H9 (cell line): ENCODE data around the gene NKIRAS1. TPM values are rescaled to one million over a fixed set of nuclear protein-coding genes. Genes with fewer than 3 reads are reported as not detected.

Experiments
- DNase-seq: peaks from one replicate; pipeline ENCODE4 v3.0.0-alpha.2; 2017
- H2AFZ ChIP-seq: one replicate; pipeline ENCODE4 v1.6.1; 2013; ENCODE audit warnings: mild to moderate bottlenecking, low read length, control low read depth, moderate library complexity
- H2AK5ac ChIP-seq: 2 replicates; pipeline ENCODE4 v1.6.1; 2013; ENCODE audit warnings: low read length, control low read depth, mixed read lengths; ENCODE audit not compliant: insufficient read length
- H2BK120ac ChIP-seq: one replicate; pipeline ENCODE4 v1.6.1; 2013; ENCODE audit warnings: low read depth, mild to moderate bottlenecking, low read length, control low read depth, inconsistent platforms; ENCODE audit not compliant: poor library complexity, severe bottlenecking
- H2BK12ac ChIP-seq: 2 replicates; pipeline ENCODE4 v1.6.1; 2013; ENCODE audit warnings: low read length, control low read depth, mixed read lengths, low read depth; ENCODE audit not compliant: insufficient read length
- H2BK15ac ChIP-seq: 2 replicates; pipeline ENCODE4 v1.6.1; 2013; ENCODE audit warnings: low read depth, low read length, control low read depth
- H2BK20ac ChIP-seq: one replicate; pipeline ENCODE4 v1.6.1; 2013; ENCODE audit warnings: low read depth, mild to moderate bottlenecking, low read length, control low read depth, inconsistent platforms; ENCODE audit not compliant: poor library complexity, severe bottlenecking
- H2BK5ac ChIP-seq: 2 replicates; pipeline ENCODE4 v1.6.1; 2013; ENCODE audit warnings: low read length, control low read depth, mixed read lengths; ENCODE audit not compliant: insufficient read length
- H3K14ac ChIP-seq: 2 replicates; pipeline ENCODE4 v1.6.1; 2013; ENCODE audit warnings: low read length, control low read depth; ENCODE audit not compliant: insufficient read depth
- H3K18ac ChIP-seq: 2 replicates; pipeline ENCODE4 v1.6.1; 2013; ENCODE audit warnings: low read depth, mild to moderate bottlenecking, mixed read lengths, low read length, control low read depth; ENCODE audit not compliant: insufficient read length
- H3K23ac ChIP-seq: 2 replicates; pipeline ENCODE4 v1.6.1; 2013; ENCODE audit warnings: low read length, control low read depth, mixed read lengths, low read depth; ENCODE audit not compliant: insufficient read length
- H3K23me2 ChIP-seq: 2 replicates; pipeline ENCODE4 v1.6.1; 2013; ENCODE audit warnings: low read depth, mild to moderate bottlenecking, mixed read lengths, low read length, control low read depth; ENCODE audit not compliant: insufficient read length, poor library complexity, severe bottlenecking
- H3K27ac ChIP-seq: 2 replicates; pipeline ENCODE4 v1.5.1; 2013; ENCODE audit warnings: low read length, control low read depth, mixed read lengths, low read depth; ENCODE audit not compliant: insufficient read length
- H3K27me3 ChIP-seq: 2 replicates; pipeline ENCODE4 v1.6.1; 2013; ENCODE audit warnings: low read length, control low read depth, inconsistent platforms; ENCODE audit not compliant: insufficient read depth
- H3K4ac ChIP-seq: 2 replicates; pipeline ENCODE4 v1.6.1; 2013; ENCODE audit warnings: low read depth, mild to moderate bottlenecking, control low read depth, inconsistent platforms, low read length, moderate library complexity
- H3K4me1 ChIP-seq: 2 replicates; pipeline ENCODE4 v1.6.1; 2013; ENCODE audit warnings: low read length, control low read depth, inconsistent platforms; ENCODE audit not compliant: insufficient read depth
- H3K4me2 ChIP-seq: 2 replicates; pipeline ENCODE4 v1.6.1; 2013; ENCODE audit warnings: low read length, control low read depth, mixed read lengths; ENCODE audit not compliant: insufficient read length, insufficient read depth
- H3K56ac ChIP-seq: 2 replicates; pipeline ENCODE4 v1.6.1; 2013; ENCODE audit warnings: low read depth, mild to moderate bottlenecking, mixed read lengths, low read length, control low read depth; ENCODE audit not compliant: insufficient read length
- H3K79me1 ChIP-seq: 2 replicates; pipeline ENCODE4 v1.6.1; 2013; ENCODE audit warnings: low read depth, mild to moderate bottlenecking, moderate library complexity, low read length, control low read depth, inconsistent platforms; ENCODE audit not compliant: insufficient read depth, poor library complexity, severe bottlenecking
- H3K79me2 ChIP-seq: 2 replicates; pipeline ENCODE4 v1.6.1; 2013; ENCODE audit warnings: low read length, control low read depth, inconsistent platforms; ENCODE audit not compliant: insufficient read depth
- H3K9ac ChIP-seq: 2 replicates; pipeline ENCODE4 v1.6.1; 2013; ENCODE audit warnings: low read length, control low read depth, mixed read lengths; ENCODE audit not compliant: insufficient read length; ENCODE audit errors: extremely low read depth
- H3K9me3 ChIP-seq: one replicate; pipeline ENCODE4 v1.6.1; 2013; ENCODE audit warnings: low read depth, low read length, inconsistent platforms; ENCODE audit not compliant: control insufficient read depth
- H3T11ph ChIP-seq: one replicate; pipeline ENCODE4 v1.6.1; 2013; ENCODE audit warnings: mild to moderate bottlenecking, low read length, control low read depth, inconsistent platforms
- H4K20me1 ChIP-seq: one replicate; pipeline ENCODE4 v1.6.1; 2013; ENCODE audit not compliant: control insufficient read depth, insufficient read length, insufficient read depth
- H4K5ac ChIP-seq: 2 replicates; pipeline ENCODE4 v1.6.1; 2013; ENCODE audit warnings: low read depth, mild to moderate bottlenecking, mixed read lengths, low read length, control low read depth; ENCODE audit not compliant: insufficient read length
- H4K8ac ChIP-seq: replicated peaks from 2 replicates; pipeline ENCODE4 v1.6.1; 2013; ENCODE audit warnings: low read length, control low read depth, mixed read lengths, low read depth; ENCODE audit not compliant: insufficient read length
- H4K91ac ChIP-seq: 2 replicates; pipeline ENCODE4 v1.6.1; 2013; ENCODE audit warnings: low read depth, mild to moderate bottlenecking, moderate library complexity, mixed read lengths, low read length, control low read depth; ENCODE audit not compliant: insufficient read length
- H3K27ac Mint-ChIP-seq, 3 experiments: 2 replicates in 2 of 3; 3 replicates in 1 of 3; pipeline ENCODE4 v1.8.0; 2020 to 2021; ENCODE audit warnings: mixed read lengths in 3 of 3, mild to moderate bottlenecking in 1 of 3, moderate library complexity in 1 of 3
- H3K27me3 Mint-ChIP-seq: 2 replicates; pipeline ENCODE4 v1.8.0; 2021; ENCODE audit warnings: low read depth, mild to moderate bottlenecking, moderate library complexity, mixed read lengths
- H3K36me3 Mint-ChIP-seq, 3 experiments: 2 replicates in 2 of 3; 3 replicates in 1 of 3; pipeline ENCODE4 v1.8.0; 2020 to 2021; ENCODE audit warnings: low read depth in 3 of 3, mixed read lengths in 3 of 3; ENCODE audit not compliant: insufficient read depth in 1 of 3
- H3K4me1 Mint-ChIP-seq, 2 experiments: 2 replicates each; pipeline ENCODE4 v1.8.0; 2020; ENCODE audit warnings: mixed read lengths in 2 of 2
- H3K4me3 Mint-ChIP-seq, 2 experiments: 2 replicates in 1 of 2; 3 replicates in 1 of 2; pipeline ENCODE4 v1.8.0; 2020 to 2021; ENCODE audit warnings: mild to moderate bottlenecking in 2 of 2, mixed read lengths in 2 of 2, moderate library complexity in 1 of 2
- H3K9me3 Mint-ChIP-seq, 2 experiments: 2 replicates in 1 of 2; 3 replicates in 1 of 2; pipeline ENCODE4 v1.8.0; 2020; ENCODE audit warnings: mild to moderate bottlenecking in 2 of 2, mixed read lengths in 2 of 2, moderate library complexity in 1 of 2
- CTCF ChIP-seq: fragments of 200-600 bp; sonication (generic); conservative IDR thresholded peaks from 3 replicates; pipeline ENCODE4 v1.8.0; 2021; ENCODE audit warnings: antibody characterized with exemption, mild to moderate bottlenecking
- WGBS: extraction: QIAGEN DNeasy Blood & Tissue Kit; methylation state at CpG from one replicate; pipeline ENCODE4 v1.1.7; 2013; ENCODE audit warnings: missing lambda C conversion rate, low lambda C conversion rate, mixed read lengths; ENCODE audit not compliant: insufficient read length; ENCODE audit errors: extremely low coverage; 5-methylcytosine and 5-hydroxymethylcytosine counted together
- total RNA-seq: library from RNA; stranded (reverse); gene quantifications from 2 replicates; pipeline ENCODE4 v1.2.1, GENCODE V29; 2021

NKIRAS1 gene
- total RNA-seq, 1 experiment from 2014 or later = 6.1 TPM

GRCh38 chr3:23874359-23875112, 42.3 kb downstream of the NKIRAS1 start:
- no peak overlapping the region for H2BK5ac ChIP-seq
- no peak overlapping the region for H2BK12ac ChIP-seq
- peaks cover 5% of the 10 kb centered on the region; the same call in 1 of the 2 replicates for H3K79me2 ChIP-seq
- no peak overlapping the region for H3K9ac ChIP-seq
- H4K5ac ChIP-seq = no peak overlapping the region
- no peak overlapping the region for H4K91ac ChIP-seq
- H3K14ac ChIP-seq = no peak overlapping the region
- H3K9me3 ChIP-seq = no peaks in the 10 kb centered on the region
- H3T11ph ChIP-seq = no peak overlapping the region
- no peak overlapping the region for H2BK15ac ChIP-seq
- H4K8ac ChIP-seq = no peak overlapping the region
- no peaks in the 10 kb centered on the region for H3K27me3 Mint-ChIP-seq
- H3K4me1 ChIP-seq = peaks cover 2% of the 10 kb centered on the region; the same call in 1 of the 2 replicates
- H4K20me1 ChIP-seq = no peaks in the 10 kb centered on the region
- H3K9me3 Mint-ChIP-seq = peaks cover 18 to 26% of the 10 kb centered on the region in 2 experiments
- no peak overlapping the region for H3K27ac Mint-ChIP-seq
- no peaks in the 10 kb centered on the region for H3K79me1 ChIP-seq
- no peak overlapping the region for H2AK5ac ChIP-seq
- no peak overlapping the region for H3K27ac ChIP-seq
- H2BK20ac ChIP-seq = no peak overlapping the region
- peaks cover 21 to 40% (median 38%) of the 10 kb centered on the region in 3 experiments for H3K36me3 Mint-ChIP-seq
- WGBS = no CpG with 5 or more reads among the region's 6 CpGs
- no peak overlapping the region for H3K4ac ChIP-seq
- H2AFZ ChIP-seq = no peak overlapping the region
- no peak overlapping the region for H3K56ac ChIP-seq
- no peak overlapping the region for H3K23ac ChIP-seq
- H3K4me1 Mint-ChIP-seq = peaks cover 19 to 23% of the 10 kb centered on the region in 2 experiments
- TF ChIP-seq CTCF = no peak
- no peaks in the 10 kb centered on the region for H3K27me3 ChIP-seq
- H2BK120ac ChIP-seq = no peak overlapping the region
- no peak overlapping the region for H3K18ac ChIP-seq
- DNase-seq = no peak
- no peak overlapping the region for H3K4me3 Mint-ChIP-seq
- H3K4me2 ChIP-seq = no peak overlapping the region
- no peaks in the 10 kb centered on the region for H3K23me2 ChIP-seq
